HG03469 (cell line): Measurements from ENCODE around the gene HECA.
A peak's percentile ranks its signal among the peaks of the same experiment; 100 is the strongest.

Experiments used
- ATAC-seq: cut with Tn5 transposase; IDR thresholded peaks from one replicate; pipeline ENCODE4 v1.9.1; 2021; ENCODE audit warnings: mild to moderate bottlenecking, moderate library complexity, moderate number of reproducible peaks; ENCODE audit not compliant: unreplicated experiment

The HECA gene

DNA sequence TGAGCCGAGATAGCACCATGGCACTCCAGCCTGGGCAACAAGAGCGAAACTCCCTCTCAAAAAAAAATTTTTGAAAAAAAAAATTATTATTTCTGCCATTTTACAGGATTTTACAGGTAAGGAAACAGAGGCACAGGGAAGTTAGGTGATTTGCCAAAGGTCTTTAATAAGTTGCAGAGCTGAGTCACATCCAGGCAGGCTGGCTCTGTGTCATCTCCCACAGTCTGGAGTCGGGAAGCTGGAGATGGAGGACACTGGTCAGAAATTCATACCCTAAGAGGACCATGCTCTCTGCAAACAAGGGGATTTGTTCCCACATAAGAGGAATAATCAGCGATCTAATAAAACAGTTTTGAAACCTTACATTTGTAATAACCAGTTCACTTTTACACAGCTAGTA, 24.1 kb downstream of the HECA start:
- ATAC-seq: no peak

DNA sequence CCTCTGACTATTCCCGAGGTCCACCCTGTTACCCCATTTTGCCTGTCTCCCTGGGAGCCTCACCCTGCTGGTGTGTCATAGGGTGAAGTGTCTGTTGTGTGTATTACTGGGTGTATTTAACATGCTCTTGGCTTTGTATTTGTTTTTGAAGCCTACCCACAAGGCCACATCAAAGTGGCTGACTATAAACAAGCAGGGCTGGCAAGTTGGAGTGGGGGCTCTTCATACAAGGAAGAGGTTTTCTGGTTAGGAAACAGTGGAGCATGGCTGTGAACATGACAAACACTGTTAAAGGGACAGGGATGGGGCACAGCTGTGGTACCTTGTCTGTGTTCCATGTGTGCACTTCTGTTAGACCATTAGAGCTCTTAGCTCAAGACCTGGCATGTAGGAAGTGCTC, 26.3 kb downstream of the HECA start:
- no peak for ATAC-seq

DNA sequence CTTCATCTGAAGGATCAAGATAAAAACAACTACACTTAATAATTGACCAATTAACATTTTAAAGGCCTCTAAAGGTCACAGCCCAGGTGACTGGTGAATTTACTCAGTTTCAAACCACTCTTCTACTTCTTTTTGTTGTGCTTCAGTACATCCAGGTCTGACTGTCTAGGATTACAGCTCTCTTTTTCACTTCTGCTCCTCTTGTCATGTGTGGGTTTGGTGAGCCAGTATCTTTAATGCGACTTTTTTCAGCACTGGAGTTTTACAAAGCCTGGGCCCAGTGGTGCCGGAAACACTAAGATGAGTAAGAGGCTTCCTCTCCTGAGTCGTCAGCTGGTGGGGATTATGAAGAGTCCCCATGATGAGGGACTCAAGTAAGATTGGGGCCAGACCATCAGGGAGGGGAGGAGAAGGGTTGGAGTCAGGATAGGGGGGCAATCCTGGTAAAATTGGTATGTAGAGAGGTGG, 27.0 kb downstream of the HECA start:
- ATAC-seq: peak; percentile 98

DNA sequence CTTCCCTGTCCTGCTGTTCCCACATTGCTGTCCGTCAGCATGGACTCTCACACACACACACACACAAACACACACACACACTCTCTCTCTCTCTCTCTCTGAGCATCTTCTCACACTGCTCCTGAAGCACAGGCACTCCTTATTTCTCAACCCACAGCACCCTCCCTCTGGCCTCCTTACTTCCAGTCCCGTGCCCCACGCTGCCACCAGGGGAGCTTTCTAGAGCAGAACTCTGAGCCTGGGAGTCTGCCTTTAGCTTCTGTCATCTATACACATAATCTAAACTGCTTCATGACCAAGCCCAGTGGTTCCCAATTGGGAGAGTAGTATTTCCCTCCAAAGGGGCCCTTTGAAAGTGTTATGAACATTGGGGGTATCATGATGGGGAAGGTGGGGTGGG, 29.1 kb downstream of the HECA start:
- ATAC-seq: no peak

DNA sequence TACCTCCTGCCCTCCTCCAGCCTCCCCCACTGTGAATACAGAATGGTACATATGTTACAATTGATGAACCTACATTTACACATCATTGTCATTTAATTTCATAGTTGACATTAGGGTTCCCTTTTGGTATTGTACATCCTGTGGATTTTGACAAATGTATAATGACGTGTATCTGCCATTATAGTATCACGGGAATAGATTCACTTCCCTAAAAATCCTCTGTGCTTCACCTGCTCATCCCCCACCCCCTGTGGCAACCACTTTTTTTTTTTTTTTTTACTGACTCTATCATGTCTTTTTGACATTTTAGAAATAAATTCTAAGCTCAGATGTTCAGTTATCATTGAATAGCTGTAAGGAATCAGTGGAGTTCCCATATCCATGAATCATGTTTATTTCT, 30.4 kb downstream of the HECA start:
- no peak for ATAC-seq

DNA sequence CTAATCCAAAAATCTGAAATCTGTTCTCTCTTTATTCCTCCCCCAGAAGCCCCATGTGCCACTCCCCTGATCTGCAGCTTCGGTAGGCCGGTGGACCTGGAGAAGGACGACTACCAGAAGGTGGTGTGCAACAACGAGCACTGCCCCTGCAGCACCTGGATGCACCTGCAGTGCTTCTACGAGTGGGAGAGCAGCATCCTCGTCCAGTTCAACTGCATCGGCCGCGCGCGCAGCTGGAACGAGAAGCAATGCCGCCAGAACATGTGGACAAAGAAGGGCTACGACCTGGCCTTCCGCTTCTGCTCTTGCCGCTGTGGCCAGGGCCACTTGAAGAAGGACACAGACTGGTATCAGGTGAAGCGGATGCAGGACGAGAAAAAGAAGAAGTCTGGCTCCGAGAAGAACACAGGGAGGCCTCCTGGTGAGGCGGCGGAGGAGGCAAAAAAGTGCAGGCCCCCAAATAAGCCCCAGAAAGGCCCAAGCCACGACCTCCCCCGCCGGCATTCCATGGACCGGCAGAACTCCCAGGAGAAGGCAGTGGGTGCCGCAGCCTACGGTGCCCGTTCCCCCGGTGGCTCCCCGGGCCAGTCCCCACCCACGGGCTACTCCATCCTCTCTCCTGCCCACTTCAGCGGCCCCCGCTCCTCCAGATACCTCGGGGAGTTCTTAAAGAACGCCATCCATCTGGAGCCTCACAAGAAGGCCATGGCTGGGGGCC, 31.5 kb downstream of the HECA start:
- ATAC-seq: no peak

DNA sequence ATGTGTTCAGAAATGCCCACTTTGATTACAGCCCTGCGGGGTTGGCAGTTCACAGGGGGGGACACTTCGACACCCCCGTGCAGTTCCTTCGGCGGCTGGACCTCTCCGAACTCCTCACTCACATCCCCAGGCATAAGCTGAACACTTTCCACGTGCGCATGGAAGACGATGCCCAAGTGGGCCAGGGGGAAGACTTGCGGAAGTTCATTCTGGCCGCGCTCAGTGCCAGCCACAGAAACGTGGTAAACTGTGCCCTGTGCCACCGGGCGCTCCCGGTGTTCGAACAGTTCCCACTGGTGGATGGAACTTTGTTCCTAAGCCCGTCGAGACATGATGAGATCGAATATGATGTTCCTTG, 32.1 kb downstream of the HECA start:
- ATAC-seq: no peak

DNA sequence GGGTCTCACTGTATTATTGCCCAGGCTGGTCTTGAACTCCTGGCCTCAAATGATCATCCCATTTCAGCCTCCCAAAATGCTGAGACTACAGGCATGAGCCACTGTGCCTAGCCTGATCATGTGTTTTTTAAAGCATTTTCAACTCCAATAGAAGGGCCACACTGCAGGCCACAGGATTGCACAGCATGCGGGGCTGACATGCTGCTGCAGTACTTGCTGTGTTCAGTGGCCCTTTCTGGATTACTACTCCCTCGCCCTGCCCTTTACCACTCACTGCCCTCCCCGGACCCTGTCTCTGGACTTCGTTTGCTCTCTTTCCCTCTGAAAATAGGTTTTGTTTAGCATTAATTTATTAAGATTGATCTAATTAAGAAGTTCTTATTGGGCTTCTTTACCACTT, 37.3 kb downstream of the HECA start:
- no peak for ATAC-seq

DNA sequence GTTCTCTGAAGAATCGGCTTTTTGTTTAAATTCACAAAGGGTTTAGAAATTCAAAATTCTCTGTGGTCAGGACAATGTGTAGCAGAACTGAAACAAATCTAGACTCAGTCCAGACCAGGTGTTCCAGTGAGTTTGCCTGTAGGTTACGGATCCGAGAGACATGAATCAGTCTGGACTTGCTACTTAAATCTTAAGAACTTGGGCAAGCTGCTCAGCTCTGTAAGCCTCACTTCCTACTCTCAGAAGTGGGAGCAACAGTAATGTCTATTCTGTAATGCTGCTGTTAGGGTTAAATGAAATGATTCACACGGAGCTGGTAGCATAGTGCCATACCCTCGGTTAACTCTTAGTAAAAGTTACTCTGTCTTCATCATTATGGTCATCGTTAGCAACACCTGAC, 37.7 kb downstream of the HECA start:
- no peak for ATAC-seq

DNA sequence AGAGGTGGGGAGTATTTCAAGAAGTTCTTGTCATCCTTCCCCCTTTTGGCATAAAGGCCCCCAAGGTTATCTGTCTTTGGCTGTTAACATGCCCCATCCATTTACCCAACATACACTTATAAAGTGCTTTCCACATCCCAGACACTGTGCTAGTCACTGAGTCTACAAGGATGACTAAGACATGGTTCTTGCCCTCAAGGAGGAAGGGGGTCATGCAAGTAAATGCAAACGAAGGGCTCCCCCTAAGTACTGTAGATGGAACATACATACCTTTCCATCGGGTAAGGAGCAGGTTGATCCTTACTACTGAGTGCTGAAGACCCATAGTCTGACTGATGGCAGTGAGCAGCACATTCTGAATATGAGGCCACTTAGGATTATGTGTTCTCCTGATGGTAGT, 38.3 kb downstream of the HECA start:
- no peak for ATAC-seq

DNA sequence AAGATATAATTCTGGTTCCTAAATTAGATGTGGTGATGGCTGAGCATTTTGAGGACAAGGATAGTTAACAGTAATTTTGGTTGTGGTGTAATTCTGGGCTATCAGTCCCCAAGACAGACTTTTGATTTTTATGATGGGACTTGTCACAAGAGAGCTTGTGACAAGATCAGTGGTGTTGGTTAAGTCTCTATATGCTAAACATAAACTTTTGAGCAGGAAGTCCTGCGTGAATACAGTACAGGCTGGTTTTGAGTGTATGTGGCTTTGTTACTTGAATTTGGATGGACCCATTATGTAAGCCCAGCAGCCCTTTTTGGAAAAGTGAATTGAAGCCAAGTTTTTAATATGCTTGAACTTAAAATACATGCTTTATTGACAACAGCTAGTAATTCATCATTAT, 38.9 kb downstream of the HECA start:
- ATAC-seq: no peak

DNA sequence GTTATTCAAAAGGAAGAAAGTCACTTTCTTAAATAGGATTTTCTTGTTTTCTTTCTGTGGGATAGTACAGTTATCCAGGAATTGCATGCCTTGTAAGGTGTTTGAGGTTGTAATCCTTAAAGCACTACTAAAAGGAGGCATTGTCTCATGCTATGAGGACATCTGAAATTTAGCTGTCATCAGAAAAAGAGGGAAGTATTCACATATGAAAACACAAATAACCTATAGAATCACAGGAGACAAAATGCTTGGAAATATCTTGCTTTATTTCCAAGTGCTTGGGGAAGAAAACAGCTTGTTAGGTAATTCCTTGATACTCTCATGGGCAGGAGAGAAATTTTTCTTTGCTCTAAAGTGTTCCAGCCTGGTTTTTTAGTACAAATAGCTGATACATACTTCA, 40.1 kb downstream of the HECA start:
- no peak for ATAC-seq

DNA sequence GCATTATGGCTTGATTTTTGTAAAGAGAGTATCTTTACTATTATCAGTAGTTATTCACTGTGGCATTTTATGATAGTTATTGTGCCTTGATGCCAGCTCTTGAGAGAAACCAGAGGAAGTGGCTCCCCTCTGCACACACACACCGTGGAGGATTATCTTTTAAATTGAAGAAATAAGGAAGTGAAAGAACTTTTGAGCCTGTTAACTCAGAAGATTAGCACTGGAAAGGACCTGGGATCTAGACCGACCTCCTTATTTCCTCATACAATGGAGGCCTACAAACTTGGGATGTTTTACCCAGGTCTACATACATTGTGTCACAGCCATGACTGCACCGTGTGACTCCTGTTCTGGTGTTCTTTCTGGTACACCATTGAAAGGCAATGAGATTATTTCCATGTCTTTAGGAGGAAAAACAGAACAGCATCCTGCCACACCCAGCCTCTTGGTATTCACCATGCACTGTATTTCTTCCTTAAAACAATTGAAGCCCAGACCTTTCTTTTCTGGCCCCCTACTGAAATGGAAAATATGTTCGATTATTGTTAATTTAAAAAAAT, 40.6 kb downstream of the HECA start:
- peak; percentile 62 for ATAC-seq

DNA sequence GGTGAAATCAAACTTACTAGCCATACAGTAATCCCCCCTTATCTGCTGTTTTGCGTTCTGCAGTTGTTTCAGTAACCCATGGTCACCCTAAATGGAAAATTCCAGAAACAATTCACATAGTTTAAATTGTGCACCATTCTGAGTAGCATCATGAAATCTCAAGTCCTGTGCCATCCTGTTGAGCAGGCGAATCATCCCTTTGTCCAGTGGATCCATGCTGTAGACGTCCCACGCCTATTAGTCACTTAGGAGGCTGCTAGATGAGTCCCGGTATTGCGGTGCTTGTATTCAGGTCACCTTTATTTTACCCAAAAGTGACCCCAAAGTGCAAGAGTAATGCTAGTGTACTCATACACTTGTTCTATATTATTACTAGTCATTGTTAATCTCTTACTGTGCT, 46.4 kb downstream of the HECA start:
- ATAC-seq: no peak

DNA sequence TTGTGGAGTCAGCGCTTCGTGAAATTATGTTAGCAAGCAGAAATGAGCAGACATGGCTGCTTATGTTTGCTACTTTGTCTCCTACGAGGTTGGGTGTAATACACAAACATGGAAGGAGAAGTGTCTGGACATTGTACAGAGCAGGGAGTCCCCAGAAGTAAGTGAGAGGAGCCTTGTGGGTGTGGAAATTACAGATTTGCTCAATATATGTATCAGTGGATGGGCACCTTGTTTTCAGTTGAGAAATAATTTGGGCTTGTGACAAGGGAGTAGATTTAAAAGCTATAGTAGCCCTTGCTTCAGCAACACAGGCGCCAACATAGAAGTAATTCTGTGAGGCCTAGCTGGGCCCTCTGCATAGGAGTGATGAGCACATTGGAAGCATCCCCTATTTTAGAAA, 49.2 kb downstream of the HECA start:
- no peak for ATAC-seq

DNA sequence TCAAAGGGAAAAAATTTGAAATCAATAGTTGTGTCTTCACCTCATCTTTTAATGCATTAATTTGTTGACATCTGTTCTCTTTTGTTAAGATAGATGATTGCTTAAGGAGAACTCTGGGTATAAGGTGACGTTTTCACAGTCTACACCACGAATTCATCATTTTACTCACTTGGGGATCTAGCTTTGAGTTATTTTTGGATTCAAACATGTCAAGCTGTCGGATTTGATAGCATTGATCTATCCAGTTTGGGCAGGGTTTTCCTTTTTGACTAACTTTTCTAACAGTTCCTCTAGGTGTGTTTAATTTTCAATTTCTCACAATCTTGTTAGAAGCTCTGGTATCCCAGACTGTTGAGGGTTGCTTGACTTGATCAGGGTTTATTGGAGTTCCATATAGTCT, 49.6 kb downstream of the HECA start:
- no peak for ATAC-seq

DNA sequence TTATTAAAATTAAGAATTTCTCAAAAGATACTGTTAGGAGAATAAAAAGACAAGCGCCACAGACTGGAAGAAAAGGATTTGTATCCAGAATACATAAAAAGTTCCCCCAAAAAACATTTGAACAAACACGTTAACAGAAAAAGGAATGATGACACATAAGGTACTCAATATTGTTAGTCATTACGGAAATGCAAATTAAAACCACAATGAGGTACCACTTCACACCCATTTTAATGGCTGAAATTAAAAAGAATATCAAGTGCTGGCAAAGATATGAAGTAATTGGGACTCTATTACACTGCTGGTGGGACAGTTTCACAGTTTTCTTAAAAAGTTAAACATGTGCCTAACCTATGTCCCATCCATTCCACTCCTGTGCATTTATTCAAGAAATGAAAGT, 51.4 kb downstream of the HECA start:
- no peak for ATAC-seq

DNA sequence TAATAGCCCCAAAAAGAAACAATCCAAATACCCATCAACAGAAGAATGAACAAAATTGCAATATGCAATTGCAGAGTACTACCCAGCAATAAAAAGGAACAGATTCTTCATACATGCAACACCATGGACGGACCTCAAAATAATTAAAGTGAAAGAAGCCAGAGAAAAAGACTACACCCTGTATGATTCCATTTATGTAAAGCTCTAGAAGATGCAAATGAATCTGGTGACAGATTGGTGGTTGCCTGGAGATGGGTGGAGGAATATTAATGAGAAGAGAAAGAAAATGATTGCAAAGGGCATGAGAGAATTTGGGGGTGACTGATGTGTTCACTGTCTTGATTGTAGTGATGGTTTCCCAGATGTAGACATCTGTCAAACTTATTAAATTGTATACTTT, 51.8 kb downstream of the HECA start:
- no peak for ATAC-seq

DNA sequence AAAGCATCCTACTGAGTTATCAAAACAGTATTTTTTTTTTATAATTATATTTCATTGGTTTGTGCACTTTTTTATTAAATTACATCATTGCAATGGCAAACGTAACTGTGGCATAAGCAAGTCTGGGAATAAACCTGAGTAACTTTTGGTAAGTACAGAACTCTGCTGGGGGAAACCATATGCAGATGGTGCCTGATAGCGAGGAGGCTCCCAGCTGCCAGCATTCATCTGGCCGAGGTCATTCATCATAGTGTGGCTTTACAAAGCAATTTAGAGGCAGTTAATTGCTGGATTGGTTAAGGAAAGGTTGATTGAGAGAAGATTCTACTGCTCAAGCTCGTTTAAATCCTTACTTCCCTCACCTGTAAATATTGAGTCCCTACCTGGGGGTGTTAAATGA, 52.6 kb downstream of the HECA start:
- no peak for ATAC-seq

DNA sequence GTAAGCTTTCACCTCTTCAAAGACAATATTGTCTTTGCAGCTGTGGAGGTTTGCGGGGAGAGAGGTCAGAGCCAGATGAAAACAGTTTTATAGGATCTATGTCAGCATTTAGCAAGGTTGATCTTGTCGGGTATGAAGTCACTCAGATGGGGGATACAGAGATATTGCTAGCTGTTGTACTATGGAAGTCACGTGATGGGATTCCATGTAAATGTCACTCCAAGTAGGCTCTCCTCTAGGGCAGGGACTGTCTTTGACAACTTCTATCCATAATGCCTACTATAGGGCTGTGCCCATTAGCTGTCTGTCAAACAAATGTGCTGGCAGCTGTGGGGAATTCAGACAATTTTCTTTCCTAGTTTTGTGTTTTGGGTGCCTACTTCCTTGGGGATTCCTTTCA, 54.8 kb downstream of the HECA start:
- ATAC-seq: no peak

DNA sequence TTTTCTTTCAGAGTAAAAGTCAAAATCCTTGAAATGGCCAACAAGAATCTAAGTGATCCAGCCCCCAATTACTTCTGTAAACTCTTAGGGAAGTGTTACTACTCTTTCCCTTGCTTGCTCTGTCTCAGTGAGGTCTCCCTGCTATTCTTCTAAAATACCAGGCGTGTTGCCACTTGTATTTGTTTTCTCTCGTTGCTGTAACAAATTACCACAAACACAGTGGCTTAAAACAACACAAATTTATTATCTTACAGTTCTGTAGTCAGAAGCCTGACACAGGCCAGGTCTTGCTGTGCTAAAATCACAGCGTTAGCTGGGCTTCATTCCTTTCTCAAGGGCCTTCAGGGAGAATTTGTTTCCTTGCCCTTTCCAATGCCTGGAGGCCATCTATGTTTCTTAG, 59.9 kb downstream of the HECA start:
- no peak for ATAC-seq

DNA sequence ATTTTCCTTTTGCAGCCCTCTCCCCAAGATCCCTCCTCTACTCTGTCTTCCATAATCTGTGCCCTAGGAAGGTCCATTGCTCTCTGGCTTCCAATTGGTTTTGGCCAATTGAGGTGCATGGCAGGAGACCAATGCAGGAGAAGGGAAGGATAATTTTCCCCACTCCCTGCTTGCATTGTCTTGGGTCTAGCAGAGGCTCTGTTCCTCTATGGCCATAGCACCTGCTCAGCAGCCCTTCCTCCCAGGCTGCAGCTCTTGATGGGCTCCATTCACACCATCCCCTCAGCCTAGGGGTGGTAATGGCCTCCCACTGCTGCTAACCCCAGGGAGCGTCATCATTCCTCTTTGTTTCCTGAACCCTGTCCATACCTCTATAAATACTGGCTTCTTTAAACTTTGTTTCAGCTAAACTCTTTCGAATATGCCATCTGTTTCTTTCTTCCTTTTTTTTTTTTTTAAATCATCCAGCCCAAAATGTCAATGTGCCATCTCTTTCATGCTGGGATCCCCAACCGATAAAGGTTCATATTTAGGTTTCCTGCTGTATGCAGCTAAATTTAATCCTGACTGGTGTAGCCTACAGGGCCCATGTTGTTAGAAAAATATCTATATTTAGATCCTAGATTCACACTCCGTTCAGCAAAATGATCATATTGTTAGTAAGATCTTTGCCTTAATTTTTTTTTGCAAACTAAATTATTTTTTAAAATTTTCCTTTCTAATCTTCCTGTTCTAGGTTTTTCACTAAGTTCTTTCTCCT, 63.8 kb downstream of the HECA start:
- ATAC-seq: no peak
